Urinary bladder (tissue), 4 donors: ENCODE data around the gene CDS1. TPM values are rescaled to one million over a fixed set of nuclear protein-coding genes. Genes with fewer than 3 reads are reported as not detected.

Experiments used
- DNase-seq: peaks from one replicate; pipeline ENCODE4 v3.0.0-alpha.2; 2015; ENCODE audit errors: extremely low spot score
- H3K27ac ChIP-seq: one replicate; pipeline ENCODE4 v1.5.1; 2013; ENCODE audit warnings: low read depth, mild to moderate bottlenecking, moderate library complexity
- H3K36me3 ChIP-seq: one replicate; pipeline ENCODE4 v1.6.1; 2013; ENCODE audit warnings: mild to moderate bottlenecking, moderate library complexity; ENCODE audit not compliant: insufficient read depth
- H3K4me1 ChIP-seq: one replicate; pipeline ENCODE4 v1.6.1; 2013; ENCODE audit warnings: mild to moderate bottlenecking, moderate library complexity; ENCODE audit not compliant: insufficient read depth
- H3K4me3 ChIP-seq: one replicate; pipeline ENCODE4 v1.5.1; 2013; ENCODE audit warnings: low read depth, low read length
- whole genome bisulfite sequencing: extraction: QIAGEN DNeasy Blood & Tissue Kit; methylation state at CpG from one replicate; pipeline ENCODE4 v1.1.7; 2013; 5-methylcytosine and 5-hydroxymethylcytosine counted together
- polyA plus RNA-seq: library from polyadenylated mRNA; stranded (reverse); fragments of 200-250 nt; gene quantifications from one replicate; pipeline ENCODE4 v1.2.3, GENCODE V29; 2013
- small RNA-seq: library from RNA; depleted of rRNA; stranded (forward); fragments of <200 nt; gene quantifications from one replicate; pipeline ENCODE3, GENCODE V24; 2014
- total RNA-seq: library from RNA; depleted of rRNA; stranded (reverse); fragments of >200 nt; gene quantifications from one replicate; pipeline ENCODE4 v1.2.3, GENCODE V29; 2014
- donor health status: healthy with polysubstance abuse.
- donor health status: healthy.

The CDS1 gene
- total and polyA plus RNA-seq, 2 donors, result 1.6 to 5.3 TPM

DNA sequence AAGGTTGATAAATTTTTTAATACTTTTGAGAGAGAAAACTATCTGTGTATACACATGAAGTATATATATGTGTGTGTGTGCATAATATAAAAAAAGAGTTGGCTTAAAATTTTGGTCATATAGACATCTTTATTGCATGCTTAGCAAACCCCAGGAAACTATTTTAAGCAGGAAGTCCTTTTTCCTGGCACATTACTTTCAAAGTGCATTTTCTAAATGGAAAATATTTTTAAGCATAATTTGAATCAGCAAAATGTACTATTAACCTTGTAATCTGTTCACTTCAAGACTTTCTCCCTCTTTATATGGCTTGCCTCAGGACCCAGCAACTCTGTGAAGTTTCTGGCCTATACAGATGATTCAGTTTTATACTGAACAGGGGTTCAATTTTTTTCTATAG, 106.3 kb downstream of the CDS1 start:
- no peak overlapping the region for H3K4me3 ChIP-seq
- no peaks in the 10 kb centered on the region for H3K4me1 ChIP-seq
- no peak for DNase-seq
- H3K36me3 ChIP-seq, result peaks cover 3% of the 10 kb centered on the region
- no peak overlapping the region for H3K27ac ChIP-seq

DNA sequence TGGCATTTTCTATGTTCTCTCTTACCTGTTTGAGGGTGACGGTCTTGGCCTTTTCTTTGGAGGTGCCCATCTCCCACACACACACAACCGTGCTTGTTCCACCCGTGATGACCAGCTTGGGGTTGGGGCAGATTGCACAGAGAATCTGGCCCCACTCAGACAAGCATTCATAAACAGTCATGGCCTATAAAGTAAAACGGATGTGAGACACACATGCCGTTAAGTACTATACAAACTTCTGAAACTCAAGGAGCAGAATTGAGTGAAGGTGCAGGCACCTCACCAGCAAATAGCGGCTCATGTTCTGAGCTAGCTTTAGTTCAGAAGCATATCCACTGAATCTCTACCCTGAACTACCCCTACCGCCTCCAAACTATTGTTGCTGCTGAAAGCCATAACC, 107.6 kb downstream of the CDS1 start:
- DNase-seq, result no peak
- Histone ChIP-seq H3K27ac (no peak overlapping the region), H3K36me3 (peaks cover 3% of the 10 kb centered on the region), H3K4me1 (no peaks in the 10 kb centered on the region), H3K4me3 (no peak overlapping the region)
- WGBS, result 91% methylated on average over 7 of the region's 7 CpGs

DNA sequence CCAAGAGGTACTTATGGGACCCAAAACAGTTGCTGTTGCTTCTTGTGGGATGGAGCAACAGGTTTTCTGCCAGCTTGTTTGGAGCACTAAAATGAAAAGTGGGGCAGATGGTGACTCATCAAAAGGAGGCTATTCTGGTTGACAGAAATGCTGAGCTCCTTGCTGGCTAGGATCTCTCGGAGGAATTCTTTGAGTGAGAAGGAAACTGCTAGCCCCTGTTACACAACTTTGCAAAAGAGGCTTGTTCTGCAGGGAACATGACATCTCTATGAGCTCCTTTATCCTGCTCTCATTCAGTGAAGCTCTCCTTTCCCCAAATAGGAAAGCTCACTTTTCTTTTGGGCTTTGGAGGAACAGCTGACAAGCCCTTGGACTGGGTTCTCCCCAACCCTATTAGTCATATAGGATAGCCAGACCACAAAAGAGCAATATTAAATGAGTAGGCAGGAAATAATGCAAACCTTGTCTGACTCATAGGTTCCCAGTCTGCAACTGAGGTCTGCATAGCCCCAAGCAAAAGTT, 108.3 kb downstream of the CDS1 start:
- H3K4me1 ChIP-seq, result no peaks in the 10 kb centered on the region
- DNase-seq, result no peak
- no peak overlapping the region for H3K27ac ChIP-seq
- 53% methylated on average over 1 of the region's 1 CpG for WGBS
- peaks cover 3% of the 10 kb centered on the region for H3K36me3 ChIP-seq
- no peak overlapping the region for H3K4me3 ChIP-seq

DNA sequence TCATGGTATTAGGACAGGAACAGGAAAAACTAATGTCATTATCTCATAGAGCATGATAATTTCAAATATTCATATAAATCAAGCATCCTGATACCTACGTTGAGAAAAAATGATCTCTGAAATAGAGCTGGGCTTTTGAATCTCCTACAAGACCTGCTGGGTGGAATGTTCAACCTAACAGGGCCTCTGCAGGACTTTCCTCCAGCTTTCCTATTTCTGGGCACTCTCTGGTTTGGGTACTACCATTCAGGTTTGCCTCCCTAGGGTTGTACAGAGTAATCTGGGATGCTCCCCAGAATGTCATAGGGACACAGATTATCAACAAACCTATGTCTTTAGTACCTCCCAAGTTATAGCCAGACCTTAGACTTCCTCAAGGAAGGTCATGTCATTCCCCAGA, 108.9 kb downstream of the CDS1 start:
- no peaks in the 10 kb centered on the region for H3K4me1 ChIP-seq
- DNase-seq, result no peak
- 93% methylated on average over 1 of the region's 1 CpG for WGBS
- H3K27ac ChIP-seq, result no peak overlapping the region
- peaks cover 3% of the 10 kb centered on the region for H3K36me3 ChIP-seq
- H3K4me3 ChIP-seq, result no peak overlapping the region

DNA sequence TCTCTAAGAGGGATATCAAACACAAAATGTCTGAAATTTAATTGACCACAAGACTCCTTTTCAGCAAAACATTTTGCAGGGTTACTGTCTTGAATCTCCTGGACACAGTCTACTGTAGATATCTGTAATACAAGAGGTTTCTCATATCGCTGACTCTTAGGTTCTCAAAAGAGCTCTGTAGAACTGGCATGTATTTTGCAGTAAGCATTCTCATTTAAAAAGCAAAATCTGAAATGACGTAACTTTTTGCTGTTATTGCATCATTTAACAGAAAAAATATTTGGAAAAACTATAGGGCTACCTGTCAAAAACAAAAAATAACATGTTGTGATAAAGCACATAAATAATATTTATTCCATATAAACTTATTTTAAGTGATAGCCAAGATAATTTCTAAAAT, 114.2 kb downstream of the CDS1 start:
- peaks cover 5% of the 10 kb centered on the region for H3K36me3 ChIP-seq
- H3K27ac ChIP-seq, result no peak overlapping the region
- 83% methylated on average over 2 of the region's 2 CpGs for WGBS
- H3K4me3 ChIP-seq, result no peak overlapping the region
- no peak for DNase-seq
- H3K4me1 ChIP-seq, result no peaks in the 10 kb centered on the region

DNA sequence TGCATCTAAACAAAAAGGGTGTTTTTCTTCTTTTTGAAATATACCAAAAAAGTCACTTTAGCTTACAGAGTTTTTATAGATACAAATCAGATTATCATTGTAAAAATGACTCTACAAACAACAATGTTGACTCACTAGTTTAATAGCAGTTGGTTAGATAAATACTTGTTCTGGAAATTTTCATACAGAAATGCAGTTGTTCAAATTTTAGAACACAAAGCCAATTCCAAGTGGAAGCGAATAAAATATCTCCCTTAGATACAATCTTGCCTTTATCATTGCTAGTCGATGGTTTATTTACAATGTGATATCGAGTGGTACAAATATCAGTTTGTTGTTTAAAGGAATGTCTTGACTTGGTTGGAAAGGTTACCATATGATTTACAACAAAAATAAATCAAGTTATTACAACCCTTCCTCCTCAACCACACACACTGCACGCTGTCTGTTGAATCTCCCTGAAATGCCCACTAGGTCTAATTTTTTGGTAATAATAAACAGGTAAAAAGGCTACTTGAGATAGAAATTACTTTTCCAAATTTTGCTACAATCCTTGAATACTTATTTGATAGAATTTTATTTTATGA, 114.8 kb downstream of the CDS1 start:
- 54% methylated on average over 4 of the region's 4 CpGs for WGBS
- H3K27ac ChIP-seq, result no peak overlapping the region
- peaks cover 5% of the 10 kb centered on the region for H3K36me3 ChIP-seq
- DNase-seq, result no peak
- H3K4me3 ChIP-seq, result no peak overlapping the region
- H3K4me1 ChIP-seq, result no peaks in the 10 kb centered on the region

DNA sequence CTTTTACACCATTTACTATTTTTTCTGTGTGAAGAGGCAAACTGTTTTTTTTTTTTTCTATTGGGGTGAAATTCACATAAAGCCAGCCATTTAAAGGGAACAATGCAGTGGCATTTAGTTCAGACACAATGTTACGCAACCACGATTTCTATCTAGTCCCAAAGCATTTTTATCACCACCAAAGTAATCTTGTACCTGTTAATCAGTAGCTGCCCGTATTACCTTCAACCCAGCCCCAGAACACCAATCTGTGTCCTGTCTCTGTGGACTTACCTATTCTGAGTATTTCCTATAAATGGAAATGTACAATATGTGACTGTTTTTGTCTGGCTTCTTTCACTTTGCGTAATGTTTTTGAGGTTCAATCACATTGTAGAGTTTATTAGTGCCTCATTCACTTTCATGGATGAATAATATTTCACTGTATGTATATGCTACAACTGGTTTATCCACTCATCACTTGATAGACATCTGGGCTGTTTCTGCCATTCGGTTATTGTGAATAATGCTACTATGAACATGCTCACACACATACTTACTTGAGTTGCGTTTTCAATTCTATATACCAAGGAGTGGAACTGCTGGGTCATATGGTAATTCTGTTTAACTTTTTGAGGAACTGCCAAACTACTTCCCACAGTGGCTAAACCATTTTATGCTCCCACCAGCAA, 116.2 kb downstream of the CDS1 start:
- H3K4me3 ChIP-seq, result no peak overlapping the region
- DNase-seq, result no peak
- no peaks in the 10 kb centered on the region for H3K4me1 ChIP-seq
- H3K36me3 ChIP-seq, result peaks cover 5% of the 10 kb centered on the region
- no peak overlapping the region for H3K27ac ChIP-seq
- WGBS, result 87% methylated on average over 6 of the region's 6 CpGs

Small RNAs within 50 kb of the gene (small RNA-seq; reads per million reads assigned to genes)
- gene RN7SL552P, result not detected
- gene RPL3P13, result not detected

Other genes with a start within 250 kb of the CDS1 start
- not detected for gene NKX6-1, start 83.8 kb upstream of the CDS1 start, total RNA-seq
- gene NKX6-1, start 83.8 kb upstream of the CDS1 start, polyA plus RNA-seq, result 0.10 TPM